Fibroblast of gingiva (primary cell): Measurements from ENCODE around the gene DIP2C.
A peak's percentile ranks its signal among the peaks of the same experiment; 100 is the strongest.
"Not testable (repeated sequence)": the region's sequence is repeated elsewhere in the genome, so short reads cannot be mapped to it uniquely, and the experiment has no call there.

Source experiments
- DNase-seq: peaks from one replicate; pipeline ENCODE4 v3.0.0-alpha.2; 2011; ENCODE audit warnings: low read depth

The DIP2C gene, protein sequence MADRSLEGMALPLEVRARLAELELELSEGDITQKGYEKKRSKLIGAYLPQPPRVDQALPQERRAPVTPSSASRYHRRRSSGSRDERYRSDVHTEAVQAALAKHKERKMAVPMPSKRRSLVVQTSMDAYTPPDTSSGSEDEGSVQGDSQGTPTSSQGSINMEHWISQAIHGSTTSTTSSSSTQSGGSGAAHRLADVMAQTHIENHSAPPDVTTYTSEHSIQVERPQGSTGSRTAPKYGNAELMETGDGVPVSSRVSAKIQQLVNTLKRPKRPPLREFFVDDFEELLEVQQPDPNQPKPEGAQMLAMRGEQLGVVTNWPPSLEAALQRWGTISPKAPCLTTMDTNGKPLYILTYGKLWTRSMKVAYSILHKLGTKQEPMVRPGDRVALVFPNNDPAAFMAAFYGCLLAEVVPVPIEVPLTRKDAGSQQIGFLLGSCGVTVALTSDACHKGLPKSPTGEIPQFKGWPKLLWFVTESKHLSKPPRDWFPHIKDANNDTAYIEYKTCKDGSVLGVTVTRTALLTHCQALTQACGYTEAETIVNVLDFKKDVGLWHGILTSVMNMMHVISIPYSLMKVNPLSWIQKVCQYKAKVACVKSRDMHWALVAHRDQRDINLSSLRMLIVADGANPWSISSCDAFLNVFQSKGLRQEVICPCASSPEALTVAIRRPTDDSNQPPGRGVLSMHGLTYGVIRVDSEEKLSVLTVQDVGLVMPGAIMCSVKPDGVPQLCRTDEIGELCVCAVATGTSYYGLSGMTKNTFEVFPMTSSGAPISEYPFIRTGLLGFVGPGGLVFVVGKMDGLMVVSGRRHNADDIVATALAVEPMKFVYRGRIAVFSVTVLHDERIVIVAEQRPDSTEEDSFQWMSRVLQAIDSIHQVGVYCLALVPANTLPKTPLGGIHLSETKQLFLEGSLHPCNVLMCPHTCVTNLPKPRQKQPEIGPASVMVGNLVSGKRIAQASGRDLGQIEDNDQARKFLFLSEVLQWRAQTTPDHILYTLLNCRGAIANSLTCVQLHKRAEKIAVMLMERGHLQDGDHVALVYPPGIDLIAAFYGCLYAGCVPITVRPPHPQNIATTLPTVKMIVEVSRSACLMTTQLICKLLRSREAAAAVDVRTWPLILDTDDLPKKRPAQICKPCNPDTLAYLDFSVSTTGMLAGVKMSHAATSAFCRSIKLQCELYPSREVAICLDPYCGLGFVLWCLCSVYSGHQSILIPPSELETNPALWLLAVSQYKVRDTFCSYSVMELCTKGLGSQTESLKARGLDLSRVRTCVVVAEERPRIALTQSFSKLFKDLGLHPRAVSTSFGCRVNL (N-terminal part only)

DNA sequence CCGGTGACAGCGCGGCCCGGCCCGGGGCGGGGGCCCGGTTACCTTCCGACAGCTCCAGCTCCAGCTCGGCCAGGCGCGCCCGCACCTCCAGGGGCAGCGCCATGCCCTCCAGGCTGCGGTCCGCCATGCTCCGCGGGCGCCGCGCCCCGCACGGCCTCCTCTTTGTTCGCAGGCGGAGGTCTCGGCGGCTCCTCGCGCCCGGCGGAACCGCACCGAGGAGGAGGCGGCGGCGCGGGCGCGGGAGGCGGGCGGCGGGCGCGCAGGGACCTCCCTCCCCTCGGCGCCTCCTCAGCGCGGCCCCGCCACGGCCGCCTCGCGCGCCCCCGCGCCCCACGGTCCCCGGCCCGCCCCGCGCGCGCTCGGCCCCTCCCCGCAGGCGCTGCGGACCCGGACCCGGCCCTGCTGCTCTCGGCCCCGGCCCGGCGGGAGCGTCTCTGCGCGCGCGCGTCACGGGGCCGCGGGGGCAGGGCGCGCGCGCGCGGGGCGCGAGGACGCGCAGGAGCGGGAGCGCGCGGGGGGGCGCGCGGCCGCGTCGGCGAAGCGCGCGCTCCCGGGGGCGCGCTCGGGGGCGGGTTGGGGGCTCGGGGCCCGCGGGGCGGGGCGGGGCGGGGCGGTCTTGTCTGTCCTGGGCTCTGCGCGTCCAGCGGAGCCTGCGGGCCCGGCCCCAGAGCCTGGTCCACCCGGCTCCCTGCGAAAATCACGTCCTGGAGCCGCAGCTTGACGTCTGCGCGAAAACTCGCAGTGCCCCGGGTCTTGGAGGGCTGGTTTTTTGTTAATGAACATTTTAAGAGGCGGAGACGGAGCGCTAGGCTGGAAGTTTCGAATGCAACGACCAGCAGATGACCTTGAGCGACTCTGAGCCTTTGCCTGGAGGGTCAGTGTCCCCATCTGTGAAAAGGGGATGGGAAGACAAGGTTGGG, at the start of gene DIP2C:
DIP2C (minus strand) TSS at position 217 of the 920 bp plus-strand sequence; CDS start at position 127, 90 bp downstream.
- DNase-seq, result peak; percentile 87

DNA sequence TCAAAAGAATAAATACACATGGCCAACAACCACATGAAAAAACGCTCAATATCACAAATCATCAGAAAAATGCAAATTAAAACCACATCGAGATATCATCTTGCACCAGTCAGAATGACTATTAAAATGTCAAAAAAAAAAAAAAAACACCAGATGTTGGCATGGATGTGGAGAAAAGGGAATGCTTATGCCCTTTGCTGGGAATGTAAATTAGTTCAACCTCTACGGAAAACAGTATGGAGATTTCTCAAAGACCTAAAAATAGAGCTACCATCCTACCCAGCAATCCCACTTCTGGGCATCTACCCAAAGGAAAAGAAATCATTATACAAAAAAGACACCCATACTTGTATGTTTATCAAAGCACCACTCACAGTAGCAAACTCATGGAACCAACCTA, 45.0 kb upstream of the DIP2C start:
- peak; percentile 91 for DNase-seq

DNA sequence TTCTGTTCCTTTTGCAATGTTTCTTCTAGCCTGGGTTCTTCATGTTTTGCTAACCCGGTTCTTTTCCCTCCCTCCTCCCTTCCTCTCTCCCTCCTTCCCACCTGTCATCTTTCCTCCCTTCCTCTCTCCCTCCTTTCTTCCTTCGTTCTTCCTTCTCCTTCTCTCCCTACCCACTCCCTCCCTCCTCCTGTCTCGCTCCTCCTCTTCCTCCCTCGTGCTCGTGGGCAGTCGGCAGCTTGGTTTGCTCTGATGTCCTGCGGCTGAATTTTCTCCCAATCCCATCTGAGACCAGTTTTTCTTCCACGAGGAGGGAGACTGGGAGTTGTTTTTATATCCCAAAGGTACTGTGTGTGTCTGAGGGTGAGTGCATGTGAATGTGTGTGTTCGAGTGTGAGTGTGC, 43.6 kb upstream of the DIP2C start:
- DNase-seq, result no peak

DNA sequence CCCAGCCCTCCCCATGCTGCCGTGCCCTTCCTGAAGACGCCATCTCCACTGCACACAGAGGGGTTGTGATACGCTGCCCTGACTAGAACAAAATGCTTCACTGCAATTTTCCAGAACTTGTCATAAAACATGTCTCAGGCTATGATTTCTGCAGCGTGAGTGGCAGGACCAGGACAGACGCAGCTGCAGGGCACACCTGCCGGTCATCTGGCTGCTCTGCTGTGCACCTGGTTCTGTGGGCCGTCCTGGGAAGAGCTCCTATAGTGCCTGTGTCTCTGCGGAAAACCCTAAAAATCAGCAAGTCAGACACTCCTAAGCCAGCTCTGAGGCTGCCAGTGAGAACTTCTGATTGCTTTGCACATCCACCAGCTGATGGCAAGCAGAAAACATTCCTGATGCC, 39.7 kb upstream of the DIP2C start:
- DNase-seq, result no peak

DNA sequence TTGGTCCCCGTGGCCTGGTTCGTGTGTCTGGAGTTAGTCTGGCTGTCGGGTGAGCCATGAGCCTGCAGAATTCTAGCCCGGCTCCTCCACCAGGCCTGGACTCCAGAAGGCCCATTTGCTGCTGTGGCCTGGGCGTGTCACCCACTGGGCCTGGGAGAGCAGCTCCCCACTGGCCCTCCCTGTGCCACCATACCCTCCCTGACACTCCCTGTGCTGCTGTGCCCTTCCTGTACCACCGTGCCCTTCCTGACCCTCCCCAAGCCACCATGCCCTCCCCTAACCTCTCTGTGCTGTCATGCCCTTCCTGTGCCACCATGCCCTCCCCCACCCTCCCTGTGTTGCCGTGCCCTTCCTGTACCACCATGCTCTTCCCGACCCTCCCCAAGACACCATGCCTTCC, 39.1 kb upstream of the DIP2C start:
- DNase-seq, result no peak

DNA sequence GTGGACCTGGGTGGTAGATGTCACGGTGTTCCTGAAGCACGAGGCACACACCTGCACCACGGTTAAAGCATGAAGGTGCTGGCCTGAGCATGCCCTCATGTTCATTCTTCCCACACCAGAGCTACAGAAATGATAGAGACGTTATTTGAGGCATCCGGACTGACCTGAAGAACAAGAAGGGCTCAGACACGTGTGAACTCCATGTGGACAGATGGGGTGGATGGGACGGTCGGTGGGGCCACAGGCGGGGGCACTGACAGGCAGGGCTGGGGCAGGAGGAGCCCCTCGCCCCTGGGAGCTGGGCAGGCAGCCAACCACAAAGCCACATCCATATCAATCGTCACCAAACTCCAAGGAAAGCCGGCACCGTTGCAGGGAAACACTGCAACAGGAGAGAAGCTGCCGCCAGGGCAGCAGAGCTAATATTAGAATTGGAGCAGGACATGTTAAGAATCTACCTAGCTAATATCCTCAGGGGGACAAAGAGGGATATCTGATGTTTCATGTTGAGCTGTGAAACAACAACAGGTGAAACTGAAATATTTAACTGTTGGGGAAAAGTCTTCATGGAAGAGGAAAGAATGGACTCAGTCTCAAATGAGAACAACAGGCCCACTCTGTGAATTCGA, 37.8 kb upstream of the DIP2C start:
- DNase-seq, result no peak

DNA sequence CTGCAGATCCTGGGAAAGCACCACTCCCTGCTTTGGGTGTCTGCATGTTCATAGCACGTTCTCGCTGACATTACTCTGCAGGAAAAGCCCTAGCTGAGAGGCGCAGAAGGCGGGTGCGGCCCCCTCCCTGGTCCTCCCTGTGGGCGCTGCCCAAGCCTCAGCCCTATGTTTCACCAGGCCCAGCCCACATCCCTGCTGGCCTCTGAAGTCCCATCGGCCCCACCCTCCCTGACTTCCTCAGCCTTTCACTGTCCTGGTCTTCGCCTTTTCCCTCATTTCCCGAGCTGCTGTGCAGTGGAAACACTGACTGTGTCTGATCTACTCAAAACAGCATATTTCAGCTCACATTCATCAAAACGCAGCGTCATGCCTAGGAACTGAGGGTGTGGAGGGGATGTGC, 36.3 kb upstream of the DIP2C start:
- peak; percentile 9 for DNase-seq

DNA sequence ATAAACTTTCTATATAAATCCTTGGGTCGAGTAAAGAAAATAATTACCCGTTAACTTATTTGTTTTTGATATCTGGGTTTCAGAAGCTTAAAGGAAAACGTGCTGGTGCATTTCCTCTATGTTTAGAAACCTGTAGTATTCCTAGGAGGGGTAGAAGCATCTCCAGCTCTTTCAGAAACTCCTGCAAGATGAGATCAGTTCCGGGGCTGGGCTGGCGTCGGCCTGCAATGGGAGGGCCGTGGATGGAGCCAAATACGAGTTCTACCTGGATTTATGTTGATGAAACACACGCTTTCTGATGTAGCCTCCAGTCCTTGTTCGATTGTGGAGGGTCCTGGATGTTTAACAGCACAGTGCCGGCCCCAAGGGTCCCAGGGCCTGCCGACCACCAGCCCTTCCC, 35.8 kb upstream of the DIP2C start:
- DNase-seq, result no peak

DNA sequence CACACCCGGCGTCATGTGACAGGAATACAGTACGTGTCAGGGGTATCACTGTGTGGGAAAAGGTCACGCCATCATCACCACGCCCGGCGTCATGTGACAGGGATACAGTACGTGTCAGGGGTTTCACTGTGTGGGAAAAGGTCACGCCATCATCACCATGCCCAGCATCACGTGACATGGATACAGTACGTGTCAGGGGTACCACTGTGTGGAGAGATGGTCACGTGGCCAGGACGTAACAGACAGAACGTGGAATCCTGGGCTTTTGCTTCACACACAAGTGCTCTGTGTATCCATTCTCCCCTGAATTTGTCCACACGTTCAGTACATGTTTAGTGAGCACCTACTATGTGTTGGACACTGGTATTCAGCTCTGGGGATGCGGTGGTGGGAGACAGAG, 34.5 kb upstream of the DIP2C start:
- DNase-seq, result no peak

DNA sequence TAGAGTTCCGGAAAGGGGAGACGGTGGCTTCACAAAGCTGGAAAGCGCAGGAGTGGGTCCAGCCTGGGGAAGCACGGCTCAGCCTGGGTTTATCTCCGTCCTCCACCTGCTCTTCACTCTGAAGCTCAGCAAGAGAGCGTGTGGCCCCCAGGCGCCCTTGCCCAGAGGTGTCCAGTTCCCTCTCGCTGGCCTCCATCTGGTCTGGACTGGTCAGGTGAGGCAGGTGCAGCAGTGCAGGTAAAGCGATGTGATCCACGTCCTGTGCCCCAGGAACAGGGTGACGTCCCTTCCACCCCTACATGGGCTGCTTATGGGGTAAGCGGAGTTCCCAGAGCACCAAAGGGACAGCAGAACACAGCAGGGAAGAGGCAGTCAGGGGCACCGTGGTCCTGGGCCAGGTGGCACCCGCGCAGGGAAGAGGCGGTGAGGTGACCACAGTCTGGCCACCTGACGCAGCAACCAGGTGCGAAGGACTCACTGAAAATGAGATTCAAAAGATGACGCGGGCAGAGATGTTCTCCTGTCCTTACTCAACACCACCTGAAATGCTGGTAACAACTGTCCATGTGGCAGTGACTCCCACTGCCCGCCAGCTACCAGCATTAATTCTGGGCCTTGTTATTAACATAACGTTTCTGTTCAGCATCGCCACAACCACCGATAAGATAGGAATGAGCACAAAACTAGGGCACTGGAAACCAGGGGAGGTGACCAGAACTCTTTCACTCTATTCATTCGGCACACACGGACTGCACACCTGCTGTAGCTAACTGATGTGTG, 33.0 kb upstream of the DIP2C start:
- DNase-seq, result no peak

DNA sequence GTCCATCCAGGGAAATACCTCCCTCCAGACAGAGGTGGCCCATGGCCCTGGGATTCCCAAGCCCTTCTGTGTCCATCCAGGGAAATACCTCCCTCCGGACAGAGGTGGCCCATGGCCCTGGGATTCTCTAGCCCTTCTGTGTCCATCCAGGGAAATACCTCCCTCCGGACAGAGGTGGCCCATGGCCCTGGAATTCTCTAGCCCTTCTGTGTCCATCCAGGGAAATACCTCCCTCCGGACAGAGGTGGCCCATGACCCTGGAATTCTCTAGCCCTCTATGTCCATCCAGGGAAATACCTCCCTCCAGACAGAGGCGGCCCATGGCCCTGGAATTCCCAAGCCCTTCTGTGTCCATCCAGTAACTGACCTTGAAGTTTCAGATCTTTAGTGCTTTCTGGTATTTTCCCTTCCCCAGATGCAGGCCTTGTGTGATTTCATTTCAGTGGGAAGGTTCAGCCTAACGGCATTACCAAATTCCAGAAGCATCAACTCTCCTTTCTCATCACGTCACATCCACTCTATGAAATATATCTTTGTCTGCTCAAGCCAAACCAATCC, 28.8 kb upstream of the DIP2C start:
- DNase-seq, result no peak

DNA sequence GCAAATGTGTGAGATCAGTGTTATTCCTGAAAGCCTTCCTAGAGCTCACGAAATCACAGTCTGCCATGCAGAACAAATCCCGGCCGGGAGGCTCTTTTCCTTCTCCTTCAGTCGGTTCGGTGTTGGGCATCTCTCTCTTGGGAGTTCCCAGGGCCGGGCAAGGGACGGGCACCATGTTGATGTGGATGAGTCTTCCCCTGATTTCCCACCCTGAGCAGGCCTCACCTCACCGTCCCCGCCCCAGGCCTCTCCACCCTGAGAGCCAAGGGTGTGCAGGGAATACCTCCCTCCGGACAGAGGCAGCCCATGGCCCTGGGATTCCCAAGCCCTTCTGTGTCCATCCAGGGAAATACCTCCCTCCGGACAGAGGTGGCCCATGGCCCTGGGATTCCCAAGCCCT, 28.0 kb upstream of the DIP2C start:
- no peak for DNase-seq

DNA sequence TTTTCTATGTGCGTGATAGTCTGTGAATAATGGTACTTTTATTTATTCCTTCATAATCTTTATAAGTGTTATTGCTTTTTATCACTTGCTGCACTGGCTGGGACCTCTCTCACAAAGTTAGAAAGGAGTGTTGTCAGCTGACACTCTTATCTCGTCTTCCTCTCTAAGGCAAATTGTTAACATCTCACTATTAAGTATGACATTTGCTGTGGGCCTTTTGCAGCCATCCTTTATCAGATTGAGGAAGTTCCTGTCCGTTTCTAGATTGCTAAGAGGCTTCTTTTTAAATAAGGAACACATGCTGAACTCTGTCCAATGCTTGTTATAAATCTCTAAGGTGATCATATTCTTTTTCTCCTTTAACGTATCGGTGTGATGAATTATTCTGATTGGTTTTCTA, 27.4 kb upstream of the DIP2C start:
- no peak for DNase-seq

DNA sequence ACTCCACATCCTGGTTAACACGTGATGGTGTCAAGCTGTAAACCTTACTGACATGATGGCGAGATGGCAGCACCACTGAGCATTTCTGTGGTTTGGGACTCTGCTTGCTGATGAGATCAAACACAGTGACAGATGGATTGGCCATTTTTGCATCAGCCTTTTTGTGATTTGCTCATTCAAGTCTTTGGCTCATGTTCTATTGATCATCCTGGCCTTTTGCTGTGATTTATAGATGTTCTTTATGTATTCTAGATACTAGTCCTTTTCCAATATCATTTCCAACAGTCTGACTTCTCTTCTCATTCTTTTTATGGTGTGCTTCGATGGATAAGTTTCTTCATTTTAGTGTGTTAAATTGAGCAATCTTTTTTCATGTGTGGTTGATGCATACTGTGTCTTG, 24.7 kb upstream of the DIP2C start:
- no peak for DNase-seq

DNA sequence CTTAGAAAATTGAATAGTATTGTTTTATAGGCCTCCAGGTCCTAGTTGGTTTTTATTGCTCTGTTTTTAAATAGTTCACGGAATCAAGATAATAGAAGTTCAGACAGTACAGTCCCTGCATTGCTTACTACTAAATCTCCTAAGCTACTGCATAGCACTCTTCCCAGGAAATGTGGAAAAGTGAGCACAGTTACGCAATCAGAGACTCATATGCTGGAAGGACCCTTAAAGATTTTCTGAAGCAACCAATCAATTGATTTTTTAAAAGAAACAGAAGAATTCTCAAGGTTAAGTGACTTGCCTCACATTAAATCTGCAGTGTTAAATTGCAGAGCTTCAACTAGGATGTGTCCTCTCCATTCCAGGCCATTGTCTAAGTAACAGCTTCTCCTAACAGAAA, 23.1 kb upstream of the DIP2C start:
- DNase-seq, result no peak

DNA sequence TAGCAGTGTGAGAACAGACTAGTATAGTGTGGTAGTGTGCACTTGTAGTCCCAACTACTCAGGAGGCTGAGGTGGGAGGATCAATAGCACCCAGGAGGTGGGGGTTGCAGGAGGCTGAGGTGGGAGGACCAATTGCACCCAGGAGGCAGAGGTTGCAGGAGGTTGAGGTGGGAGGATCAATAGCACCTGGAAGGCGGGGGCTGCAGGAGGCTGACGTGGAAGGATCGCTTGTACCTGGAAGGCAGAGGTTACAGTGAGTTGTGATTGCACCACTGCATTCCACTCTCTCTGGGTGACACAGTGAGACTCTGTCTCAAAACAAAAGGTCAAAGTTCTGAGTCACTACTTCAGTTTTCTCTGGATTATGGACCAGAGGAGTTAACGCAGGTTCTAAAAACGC, 22.6 kb upstream of the DIP2C start:
- DNase-seq, result no peak

DNA sequence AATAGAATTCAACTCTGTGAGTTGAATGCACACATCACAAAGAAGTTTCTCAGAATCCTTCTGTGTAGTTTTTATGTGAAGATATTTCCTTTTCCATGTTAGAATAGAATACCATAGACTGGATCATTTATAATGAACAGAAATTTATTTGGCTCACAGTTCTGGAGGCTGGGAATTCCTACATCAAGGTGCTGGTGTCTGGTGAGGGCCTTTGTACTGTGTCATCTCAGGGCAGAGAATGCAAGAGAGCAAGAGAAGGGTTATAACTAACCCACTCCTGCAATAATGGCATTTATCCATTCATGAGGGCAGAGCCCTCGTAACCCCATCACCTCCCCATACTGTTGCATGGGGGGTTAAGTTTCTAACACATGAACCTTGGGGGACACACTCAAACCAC, 18.4 kb upstream of the DIP2C start:
- no peak for DNase-seq

DNA sequence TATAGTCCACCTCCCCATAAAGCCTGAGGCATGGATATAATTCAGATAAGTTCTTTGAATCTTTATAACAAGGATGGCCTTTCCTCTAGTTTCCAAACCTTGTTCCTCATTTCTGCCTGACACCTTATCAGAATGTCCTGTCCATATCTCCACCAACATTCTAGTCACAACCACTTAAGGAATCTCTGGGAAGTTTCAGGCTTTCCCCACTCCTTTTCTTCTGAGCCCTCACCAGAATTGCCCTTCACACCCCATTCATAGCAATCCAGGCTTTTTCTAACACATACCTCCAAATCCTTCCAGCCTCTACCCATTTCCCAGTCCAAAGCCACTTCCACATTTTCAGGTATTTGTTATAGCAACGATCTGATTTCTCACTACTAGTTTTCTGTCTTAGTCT, 18.0 kb upstream of the DIP2C start:
- no peak for DNase-seq

DNA sequence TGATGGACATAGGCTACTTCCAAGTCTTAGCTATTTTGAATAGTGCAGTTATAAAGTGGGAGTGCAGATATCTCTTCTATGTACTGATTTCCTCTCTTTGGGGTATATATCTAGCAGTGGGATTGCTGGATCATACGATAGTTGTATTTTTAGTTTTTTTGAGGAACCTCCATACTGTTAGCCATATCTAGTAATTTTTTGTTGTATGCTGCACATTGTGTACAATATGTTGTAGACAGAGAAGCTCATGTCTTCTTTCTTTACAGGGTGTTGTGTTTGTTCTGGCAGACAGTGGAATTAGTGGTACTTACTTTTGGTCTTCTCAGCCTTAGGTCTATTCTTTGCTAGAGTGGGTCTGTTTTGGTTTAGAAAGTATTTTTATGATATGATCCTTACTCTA, 13.7 kb upstream of the DIP2C start:
- no peak for DNase-seq

DNA sequence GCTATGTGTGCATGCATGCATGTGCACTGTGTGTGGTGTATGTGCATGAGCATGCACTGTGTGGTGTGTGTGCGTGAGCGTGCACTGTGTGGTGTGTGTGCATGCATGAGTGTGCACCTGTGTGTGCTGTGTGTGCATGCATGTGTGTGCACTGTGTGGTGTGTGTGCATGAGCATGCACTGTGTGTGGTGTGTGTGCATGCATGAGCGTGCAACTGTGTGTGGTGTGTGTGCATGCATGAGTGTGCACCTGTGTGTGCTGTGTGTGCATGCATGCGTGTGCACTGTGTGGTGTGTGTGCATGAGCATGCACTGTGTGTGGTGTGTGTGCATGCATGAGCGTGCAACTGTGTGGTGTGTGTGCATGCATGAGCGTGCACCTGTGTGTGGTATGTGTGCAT, 10.7 kb upstream of the DIP2C start:
- not testable (repeated sequence) for DNase-seq
